ENCODE results near the gene ANXA3. TPM values are rescaled to one million over a fixed set of nuclear protein-coding genes. Genes with fewer than 3 reads are reported as not detected.

The ANXA3 gene
- polyA plus RNA-seq, 1 of the 3 experiments (the other 2 are of a cell fraction): 13.8 TPM

DNA sequence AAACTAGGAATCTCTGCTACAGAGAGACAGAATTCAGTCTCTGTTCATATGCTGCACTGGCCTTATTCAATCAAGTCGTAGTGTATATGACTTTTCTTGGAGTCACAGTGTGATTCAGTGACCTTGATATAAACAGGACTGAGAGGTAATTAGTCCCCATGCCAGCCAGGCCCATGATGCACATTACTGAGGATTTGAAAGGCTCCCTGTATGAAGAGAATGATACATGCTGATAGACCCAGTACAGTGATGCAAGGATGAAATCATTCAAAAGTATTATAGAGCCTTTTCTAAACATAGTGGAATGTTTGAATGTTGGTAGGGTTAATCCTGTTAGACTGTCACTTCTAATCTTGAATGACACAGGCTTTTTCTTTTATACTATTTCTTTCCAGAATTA is 34.1 kb downstream of the ANXA3 start (continued):
- TF ChIP-seq MAX (IDR thresholded peaks at IDR 0.05; ENCODE audit: low read depth) (no peak), TAF1 (IDR thresholded peaks at IDR 0.05; ENCODE audit: borderline replicate concordance, low read depth, low read length) (no peak), TCF12 (IDR thresholded peaks at IDR 0.05) (no peak)

GRCh38 chr4:78588894-78589545 is 37.5 kb downstream of the ANXA3 start:
- ChIA-PET CTCF (no interaction called here), POLR2A (no interaction called here)
- TF ChIP-seq CHD2 (IDR thresholded peaks at IDR 0.05; ENCODE audit: low read length, partially characterized antibody) (no peak), RCOR1 (IDR thresholded peaks at IDR 0.05; ENCODE audit: low read length) (no peak), USF2 (IDR thresholded peaks at IDR 0.05; ENCODE audit: borderline replicate concordance, low read depth, low read length) (no peak), EP300 (IDR thresholded peaks at IDR 0.05; ENCODE audit: borderline replicate concordance in 1 of 2, low read depth in 1 of 2, low read length in 1 of 2) (no peak), REST (IDR thresholded peaks at IDR 0.05; ENCODE audit: low read depth, low read length) (no peak), GATA2 (CRISPR knock-in tag; IDR thresholded peaks at IDR 0.05) (no peak), ELF1 (IDR thresholded peaks at IDR 0.05) (no peak), SIN3A (IDR thresholded peaks at IDR 0.05; ENCODE audit: borderline replicate concordance, low read depth, low read length) (no peak), RXRA (IDR thresholded peaks at IDR 0.05; ENCODE audit: borderline replicate concordance, low read depth) (no peak), NFIC (IDR thresholded peaks at IDR 0.05; ENCODE audit: borderline replicate concordance) (no peak), TEAD4 (IDR thresholded peaks at IDR 0.05; ENCODE audit: borderline replicate concordance, insufficient read depth) (no peak), CTCF (IDR thresholded peaks at IDR 0.05) (no peak), POLR2AphosphoS5 (IDR thresholded peaks at IDR 0.05; ENCODE audit: low read depth, low read length) (no peak)
- TF ChIP-seq, protein P1, sequence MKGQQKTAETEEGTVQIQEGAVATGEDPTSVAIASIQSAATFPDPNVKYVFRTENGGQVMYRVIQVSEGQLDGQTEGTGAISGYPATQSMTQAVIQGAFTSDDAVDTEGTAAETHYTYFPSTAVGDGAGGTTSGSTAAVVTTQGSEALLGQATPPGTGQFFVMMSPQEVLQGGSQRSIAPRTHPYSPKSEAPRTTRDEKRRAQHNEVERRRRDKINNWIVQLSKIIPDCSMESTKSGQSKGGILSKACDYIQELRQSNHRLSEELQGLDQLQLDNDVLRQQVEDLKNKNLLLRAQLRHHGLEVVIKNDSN (IDR thresholded peaks at IDR 0.05; ENCODE audit: borderline replicate concordance, low read depth): no peak
- Histone ChIP-seq H3K79me2 (ENCODE audit: insufficient read depth) (no peaks in the 10 kb centered on the region), H3K4me2 (no peak overlapping the region), H4K20me1 (ENCODE audit: insufficient read depth) (no peaks in the 10 kb centered on the region), H3K4me1 (ENCODE audit: control insufficient read depth in 1 of 2, insufficient read depth in 2 of 2, low read depth in 1 of 2, low read length in 1 of 2) (0 out of 4 replicates have a peak, but pooled peaks cover 0 to 5% of the 10 kb centered on the region in 2 experiments), H2AFZ (ENCODE audit: low read depth) (no peak overlapping the region), H3K9me2 (no peaks in the 10 kb centered on the region), H3K36me3 (replicated peaks in 1 of 2; ENCODE audit: control insufficient read depth in 1 of 2, insufficient read depth in 2 of 2, low read length in 1 of 2) (peaks cover 0 to 4% of the 10 kb centered on the region in 2 experiments), H3F3A (replicated peaks; ENCODE audit: insufficient read depth) (peaks cover 8% of the 10 kb centered on the region), H3K27me3 (ENCODE audit: insufficient read depth) (no peaks in the 10 kb centered on the region), H3K9me3 (no peaks in the 10 kb centered on the region), H3K4me3 (ENCODE audit: low read depth in 2 of 2, low read length in 1 of 2) (no peak overlapping the region), H3K27ac (ENCODE audit: low read depth in 2 of 2, low read length in 1 of 2) (no peak overlapping the region), H3K9ac (no peak overlapping the region)
- 74% methylated on average over 4 of the region's 4 CpGs for WGBS (ENCODE audit: low lambda C conversion rate)
- no peak for DNase-seq
